ENCODE data around the gene PEAK1.
A peak's percentile ranks its signal among the peaks of the same experiment; 100 is the strongest.
"Not testable (repeated sequence)": the region's sequence is repeated elsewhere in the genome, so short reads cannot be mapped to it uniquely, and the experiment has no call there.

The PEAK1 gene

GRCh38 chr15:77309392-77309791 lies 110.5 kb downstream of the PEAK1 start:
- DNase-seq (ENCODE audit: low read depth): no peak

GRCh38 chr15:77305953-77306352 lies 114.0 kb downstream of the PEAK1 start:
- DNase-seq (ENCODE audit: low read depth): no peak

GRCh38 chr15:77296773-77297337 lies 123.0 kb downstream of the PEAK1 start:
- DNase-seq (ENCODE audit: low read depth): no peak

- DNase-seq (ENCODE audit: low read depth): peak; percentile 6
Measured at GRCh38 chr15:77295446-77295845, 124.5 kb downstream of the PEAK1 start.

- no peak for DNase-seq (ENCODE audit: low read depth)
Measured at GRCh38 chr15:77292969-77293558, 126.8 kb downstream of the PEAK1 start.

GRCh38 chr15:77291107-77291506 lies 128.8 kb downstream of the PEAK1 start:
- no peak for DNase-seq (ENCODE audit: low read depth)

GRCh38 chr15:77287385-77287784 lies 132.5 kb downstream of the PEAK1 start:
- no peak for DNase-seq (ENCODE audit: low read depth)

- DNase-seq (ENCODE audit: low read depth): no peak
Measured at GRCh38 chr15:77285057-77285997, 134.6 kb downstream of the PEAK1 start.

GRCh38 chr15:77282333-77282732 lies 137.6 kb downstream of the PEAK1 start:
- peak; percentile 91 for DNase-seq (ENCODE audit: low read depth)

GRCh38 chr15:77276943-77277342 lies 143.0 kb downstream of the PEAK1 start:
- DNase-seq (ENCODE audit: low read depth): no peak

GRCh38 chr15:77276096-77276495 lies 143.8 kb downstream of the PEAK1 start:
- DNase-seq (ENCODE audit: low read depth): no peak

- not testable (repeated sequence) for DNase-seq (ENCODE audit: low read depth)
Measured at GRCh38 chr15:77273136-77273535, 146.8 kb downstream of the PEAK1 start.

GRCh38 chr15:77266708-77267386 lies 153.1 kb downstream of the PEAK1 start:
- DNase-seq (ENCODE audit: low read depth): peak; percentile 37

GRCh38 chr15:77255385-77255784 lies 164.5 kb downstream of the PEAK1 start:
- DNase-seq (ENCODE audit: low read depth): no peak

- peak; percentile 20 for DNase-seq (ENCODE audit: low read depth)
Measured at GRCh38 chr15:77251662-77252061, 168.2 kb downstream of the PEAK1 start.

GRCh38 chr15:77247116-77247515 lies 172.8 kb downstream of the PEAK1 start:
- no peak for DNase-seq (ENCODE audit: low read depth)

GRCh38 chr15:77243716-77244401 lies 176.0 kb downstream of the PEAK1 start:
- DNase-seq (ENCODE audit: low read depth): no peak

GRCh38 chr15:77243135-77243534 lies 176.8 kb downstream of the PEAK1 start:
- DNase-seq (ENCODE audit: low read depth): no peak

GRCh38 chr15:77239882-77240608 lies 179.9 kb downstream of the PEAK1 start:
- DNase-seq (ENCODE audit: low read depth): no peak

- no peak for DNase-seq (ENCODE audit: low read depth)
Measured at GRCh38 chr15:77235566-77235965, 184.3 kb downstream of the PEAK1 start.

GRCh38 chr15:77228828-77229227 lies 191.1 kb downstream of the PEAK1 start:
- DNase-seq (ENCODE audit: low read depth): no peak
